Liver (tissue), 9 donors: ENCODE data around the gene NFIB. TPM values are rescaled to one million over a fixed set of nuclear protein-coding genes. Genes with fewer than 3 reads are reported as not detected.

Experiments
- DNase-seq: peaks from one replicate; pipeline ENCODE4 v3.0.0-alpha.2; 2017; ENCODE audit warnings: low spot score
- H3K27ac ChIP-seq, 2 donors: one replicate each; pipeline ENCODE4 v1.7.0; 2013; ENCODE audit warnings: inconsistent platforms in 2 of 2, low read length in 2 of 2, control low read depth in 1 of 2, low read depth in 1 of 2, mild to moderate bottlenecking in 1 of 2
- H3K27me3 ChIP-seq, 4 donors: one replicate each; pipeline versions ENCODE4 v1.6.1 to v1.7.0; 2013; ENCODE audit warnings: low read length in 3 of 4, inconsistent platforms in 1 of 4, mild to moderate bottlenecking in 1 of 4, moderate library complexity in 1 of 4; ENCODE audit not compliant: control insufficient read depth in 4 of 4, insufficient read depth in 4 of 4
- H3K36me3 ChIP-seq, 4 donors: one replicate each; pipeline versions ENCODE4 v1.6.1 to v1.7.0; 2013; ENCODE audit warnings: low read length in 3 of 4, mild to moderate bottlenecking in 3 of 4, low read depth in 1 of 4, moderate library complexity in 1 of 4; ENCODE audit not compliant: control insufficient read depth in 4 of 4, insufficient read depth in 3 of 4
- H3K4me1 ChIP-seq, 4 donors: one replicate each; pipeline versions ENCODE4 v1.6.1 to v1.7.0; 2013; ENCODE audit warnings: low read length in 3 of 4, mild to moderate bottlenecking in 3 of 4, moderate library complexity in 1 of 4; ENCODE audit not compliant: control insufficient read depth in 4 of 4, insufficient read depth in 4 of 4
- H3K4me3 ChIP-seq, 3 donors: one replicate each; pipeline versions ENCODE4 v1.6.1 to v1.7.0; 2013; ENCODE audit warnings: low read length in 3 of 3, control low read depth in 1 of 3, low read depth in 1 of 3, mild to moderate bottlenecking in 1 of 3
- H3K9ac ChIP-seq, 2 donors: one replicate each; pipeline ENCODE4 v1.7.0; 2013; ENCODE audit warnings: low read length in 2 of 2, mild to moderate bottlenecking in 2 of 2, moderate library complexity in 2 of 2, control low read depth in 1 of 2, low read depth in 1 of 2
- H3K9me3 ChIP-seq, 4 donors: one replicate each; pipeline versions ENCODE4 v1.6.1 to v1.7.0; 2013; ENCODE audit warnings: low read length in 3 of 4; ENCODE audit not compliant: control insufficient read depth in 4 of 4
- CTCF ChIP-seq: fragments of 150-350 bp; IDR thresholded peaks from 2 replicates; pipeline ENCODE4 v1.5.1; 2017; ENCODE audit warnings: improper control_type of control experiment, low read depth, low read length; ENCODE audit not compliant: missing input control
- EGR1 ChIP-seq, 2 donors: IDR thresholded peaks; 2 replicates each; pipeline ENCODE4 v1.6.1; 2016 to 2018; ENCODE audit warnings: antibody characterized with exemption in 2 of 2, low read depth in 2 of 2
- FOXA1 ChIP-seq: IDR thresholded peaks from 2 replicates; pipeline ENCODE4 v1.6.1; 2016; ENCODE audit warnings: antibody characterized with exemption
- HNF4G ChIP-seq: IDR thresholded peaks from 2 replicates; pipeline ENCODE4 v1.6.1; 2016; ENCODE audit warnings: antibody characterized with exemption
- MAX ChIP-seq: IDR thresholded peaks from 2 replicates; pipeline ENCODE4 v1.6.1; 2016; ENCODE audit warnings: antibody characterized with exemption
- RAD21 ChIP-seq, 2 donors: IDR thresholded peaks; 2 replicates each; pipeline ENCODE4 v1.6.1; 2016; ENCODE audit warnings: antibody characterized with exemption in 2 of 2, mild to moderate bottlenecking in 2 of 2
- REST ChIP-seq: IDR thresholded peaks from 2 replicates; pipeline ENCODE4 v1.6.1; 2016; ENCODE audit warnings: antibody characterized with exemption, mild to moderate bottlenecking
- TAF1 ChIP-seq: conservative IDR thresholded peaks from 2 replicates; pipeline ENCODE4 v1.6.1; 2016; ENCODE audit warnings: antibody characterized with exemption, mild to moderate bottlenecking
- YY1 ChIP-seq: IDR thresholded peaks from 2 replicates; pipeline ENCODE4 v1.6.1; 2016; ENCODE audit warnings: antibody characterized with exemption, mild to moderate bottlenecking
- ZBTB33 ChIP-seq: IDR thresholded peaks from 2 replicates; pipeline ENCODE4 v1.6.1; 2016; ENCODE audit warnings: antibody characterized with exemption
- WGBS: extraction: QIAGEN DNeasy Blood & Tissue Kit; methylation state at CpG from one replicate; pipeline ENCODE4 v1.1.7; 2013; 5-methylcytosine and 5-hydroxymethylcytosine counted together
- polyA plus RNA-seq, 2 donors: library from polyadenylated mRNA; stranded (reverse) in 1 of 2; unstranded in 1 of 2; fragments of 200-250 nt in 1 of 2; fragments of >200 nt in 1 of 2; fragmentation: Nextera tagmentation in 1 of 2; extraction: Ambion mirVana in 1 of 2; gene quantifications; one replicate each; pipeline versions ENCODE4 v1.2.1 to v1.2.3, GENCODE V29; 2013 to 2015
- total RNA-seq, 2 donors: library from RNA; depleted of rRNA; stranded (reverse); fragments of >200 nt; gene quantifications; one replicate each; pipeline ENCODE4 v1.2.3, GENCODE V29; 2014
- donor health status: healthy.
- donor health status: healthy.
- donor health status: healthy.
- donor health status: healthy.
- donor health status: healthy.

The NFIB gene
- total and polyA plus RNA-seq, 4 donors, result 3.2 to 23.2 (median 8.0) TPM

GRCh38 chr9:14261616-14262015, 52.3 kb downstream of the NFIB start:
- 75% methylated on average over 2 of the region's 2 CpGs for WGBS

GRCh38 chr9:14260101-14260500, 53.8 kb downstream of the NFIB start:
- no peaks in the 10 kb centered on the region for H3K9me3 ChIP-seq
- no peak overlapping the region for H3K9ac ChIP-seq
- no peak for DNase-seq
- H3K27me3 ChIP-seq, result no peaks in the 10 kb centered on the region
- H3K4me3 ChIP-seq, result no peak overlapping the region
- no peak overlapping the region for H3K27ac ChIP-seq
- TF ChIP-seq RAD21 (IDR thresholded peaks at IDR 0.05) (no peak), CTCF (no peak), ZBTB33 (no peak), REST (no peak), YY1 (no peak), FOXA1 (no peak), EGR1 (IDR thresholded peaks at IDR 0.05; ENCODE audit: low read depth in 2 of 2) (no peak), TAF1 (no peak)
- 98% methylated on average over 4 of the region's 4 CpGs for WGBS
- H3K4me1 ChIP-seq, result peaks cover 0 to 23% (median 3%) of the 10 kb centered on the region in 4 donors
- H3K36me3 ChIP-seq, result no peaks in the 10 kb centered on the region

More at GRCh38 chr9:14261616-14262015, 52.3 kb downstream of the NFIB start:
- H3K27me3 ChIP-seq, result no peaks in the 10 kb centered on the region
- peaks cover 0 to 22% (median 3%) of the 10 kb centered on the region in 4 donors for H3K4me1 ChIP-seq
- TF ChIP-seq RAD21 (IDR thresholded peaks at IDR 0.05) (no peak), MAX (no peak), ZBTB33 (no peak), FOXA1 (no peak), HNF4G (no peak), TAF1 (no peak)
- H3K36me3 ChIP-seq, result peaks cover 0 to 2% (median 0%) of the 10 kb centered on the region in 4 donors
- H3K9me3 ChIP-seq, result no peaks in the 10 kb centered on the region
- no peak overlapping the region for H3K27ac ChIP-seq
- H3K4me3 ChIP-seq, result no peak overlapping the region
- no peak overlapping the region for H3K9ac ChIP-seq
- DNase-seq, result no peak
